GM12878 (cell line): Measurements from ENCODE around the gene SLC39A11.

ENCODE experiments used
- CHD1 ChIP-seq: IDR thresholded peaks from 2 replicates; pipeline ENCODE4 v1.6.1; 2012; ENCODE audit warnings: low read depth, low read length, improper control_type of control experiment
- CREM ChIP-seq: IDR thresholded peaks from 2 replicates; pipeline ENCODE4 v1.6.1; 2014; ENCODE audit warnings: antibody characterized with exemption, low read depth
- FOXK2 ChIP-seq: fragments of 450-650 bp; IDR thresholded peaks from 2 replicates; pipeline ENCODE4 v1.6.1; 2017; ENCODE audit warnings: mild to moderate bottlenecking, moderate library complexity
- NR2F1 ChIP-seq: fragments of 450-650 bp; conservative IDR thresholded peaks from 2 replicates; pipeline ENCODE4 v1.6.1; 2017; ENCODE audit warnings: mild to moderate bottlenecking
- PML ChIP-seq: IDR thresholded peaks from 2 replicates; pipeline ENCODE4 v1.6.1; 2012; ENCODE audit warnings: low read length, inconsistent platforms
- POLR2A ChIP-seq: IDR thresholded peaks from 2 replicates; pipeline ENCODE4 v1.6.1; 2011; ENCODE audit warnings: low read depth, mild to moderate bottlenecking, low read length
- POLR2AphosphoS5 ChIP-seq: IDR thresholded peaks from 2 replicates; pipeline ENCODE4 v1.6.1; 2011; ENCODE audit warnings: mild to moderate bottlenecking, low read length, inconsistent platforms
- TF ChIP-seq, protein P1 (sequence below), 3 experiments: IDR thresholded peaks in 2 of 3; conservative IDR thresholded peaks in 1 of 3; 2 replicates each; pipeline ENCODE4 v1.5.1; 2011; ENCODE audit warnings: low read depth in 3 of 3, low read length in 3 of 3, mild to moderate bottlenecking in 3 of 3, control low read depth in 2 of 3, moderate library complexity in 2 of 3, inconsistent platforms in 1 of 3, mixed read lengths in 1 of 3; ENCODE audit not compliant: control insufficient read depth in 2 of 3, insufficient read depth in 1 of 3; ENCODE audit errors: extremely low read depth in 1 of 3
- TF ChIP-seq, protein P2 (sequence below): fragments of 450-650 bp; conservative IDR thresholded peaks from 2 replicates; pipeline ENCODE4 v1.6.1; 2017; ENCODE audit warnings: mild to moderate bottlenecking, moderate library complexity

DNA sequence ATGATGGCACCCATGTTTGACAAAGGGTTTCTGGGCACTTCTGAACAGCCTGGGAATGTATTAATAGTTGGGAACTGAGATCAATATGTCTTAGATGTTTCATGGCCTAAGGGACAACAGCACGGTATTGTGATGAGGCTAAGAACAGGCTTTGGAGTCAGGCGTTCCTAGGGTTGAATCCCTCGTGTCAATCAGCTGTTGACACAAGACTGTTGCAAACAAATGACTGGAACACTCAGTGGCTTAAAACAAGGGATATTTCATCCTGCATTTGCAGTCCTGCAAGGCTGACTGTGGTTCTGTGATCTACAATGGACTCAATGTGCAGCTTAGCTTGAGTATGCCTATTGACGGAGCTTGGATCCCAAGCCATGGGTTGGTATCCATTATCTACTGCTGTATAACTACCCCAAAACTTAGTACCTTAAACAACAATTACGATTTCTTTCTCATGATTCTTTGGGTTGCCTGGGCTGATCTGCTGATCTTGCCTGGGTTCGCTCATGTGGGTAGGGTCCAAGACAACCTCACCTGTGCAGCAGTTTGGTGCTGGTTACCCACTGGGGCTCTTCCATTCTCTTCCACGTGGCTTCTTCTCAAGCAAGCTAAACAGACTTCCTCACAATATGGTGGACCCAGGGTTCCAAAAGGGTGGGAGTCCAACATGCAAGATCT lies 472.4 kb downstream of the SLC39A11 start:
- TF ChIP-seq, protein P1, sequence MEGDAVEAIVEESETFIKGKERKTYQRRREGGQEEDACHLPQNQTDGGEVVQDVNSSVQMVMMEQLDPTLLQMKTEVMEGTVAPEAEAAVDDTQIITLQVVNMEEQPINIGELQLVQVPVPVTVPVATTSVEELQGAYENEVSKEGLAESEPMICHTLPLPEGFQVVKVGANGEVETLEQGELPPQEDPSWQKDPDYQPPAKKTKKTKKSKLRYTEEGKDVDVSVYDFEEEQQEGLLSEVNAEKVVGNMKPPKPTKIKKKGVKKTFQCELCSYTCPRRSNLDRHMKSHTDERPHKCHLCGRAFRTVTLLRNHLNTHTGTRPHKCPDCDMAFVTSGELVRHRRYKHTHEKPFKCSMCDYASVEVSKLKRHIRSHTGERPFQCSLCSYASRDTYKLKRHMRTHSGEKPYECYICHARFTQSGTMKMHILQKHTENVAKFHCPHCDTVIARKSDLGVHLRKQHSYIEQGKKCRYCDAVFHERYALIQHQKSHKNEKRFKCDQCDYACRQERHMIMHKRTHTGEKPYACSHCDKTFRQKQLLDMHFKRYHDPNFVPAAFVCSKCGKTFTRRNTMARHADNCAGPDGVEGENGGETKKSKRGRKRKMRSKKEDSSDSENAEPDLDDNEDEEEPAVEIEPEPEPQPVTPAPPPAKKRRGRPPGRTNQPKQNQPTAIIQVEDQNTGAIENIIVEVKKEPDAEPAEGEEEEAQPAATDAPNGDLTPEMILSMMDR (IDR thresholded peaks at IDR 0.05 in 2 of 3, conservative IDR thresholded peaks at IDR 0.05 in 1 of 3; ENCODE audit: control insufficient read depth in 2 of 3, extremely low read depth in 1 of 3, insufficient read depth in 1 of 3, low read depth in 3 of 3, low read length in 3 of 3): no peak
- TF ChIP-seq CREM (no peak), CHD1 (no peak), POLR2A (no peak), POLR2AphosphoS5 (no peak), PML (no peak), NR2F1 (no peak), FOXK2 (no peak)
- TF ChIP-seq, protein P2, sequence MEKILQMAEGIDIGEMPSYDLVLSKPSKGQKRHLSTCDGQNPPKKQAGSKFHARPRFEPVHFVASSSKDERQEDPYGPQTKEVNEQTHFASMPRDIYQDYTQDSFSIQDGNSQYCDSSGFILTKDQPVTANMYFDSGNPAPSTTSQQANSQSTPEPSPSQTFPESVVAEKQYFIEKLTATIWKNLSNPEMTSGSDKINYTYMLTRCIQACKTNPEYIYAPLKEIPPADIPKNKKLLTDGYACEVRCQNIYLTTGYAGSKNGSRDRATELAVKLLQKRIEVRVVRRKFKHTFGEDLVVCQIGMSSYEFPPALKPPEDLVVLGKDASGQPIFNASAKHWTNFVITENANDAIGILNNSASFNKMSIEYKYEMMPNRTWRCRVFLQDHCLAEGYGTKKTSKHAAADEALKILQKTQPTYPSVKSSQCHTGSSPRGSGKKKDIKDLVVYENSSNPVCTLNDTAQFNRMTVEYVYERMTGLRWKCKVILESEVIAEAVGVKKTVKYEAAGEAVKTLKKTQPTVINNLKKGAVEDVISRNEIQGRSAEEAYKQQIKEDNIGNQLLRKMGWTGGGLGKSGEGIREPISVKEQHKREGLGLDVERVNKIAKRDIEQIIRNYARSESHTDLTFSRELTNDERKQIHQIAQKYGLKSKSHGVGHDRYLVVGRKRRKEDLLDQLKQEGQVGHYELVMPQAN: no peak
